HG02571 (cell line): ENCODE results near the gene GIPC3.

Experiments
- ATAC-seq: cut with Tn5 transposase; IDR thresholded peaks from one replicate; pipeline ENCODE4 v1.9.1; 2021; ENCODE audit warnings: mild to moderate bottlenecking, moderate library complexity; ENCODE audit not compliant: unreplicated experiment

Gene GIPC3

GRCh38 chr19:3585301-3586126, at the start of gene GIPC3:
Gene GIPC3, plus strand, starts transcription at chr19:3585478. Its CDS starts 120 bp downstream, at chr19:3585598.
- no peak for ATAC-seq

- ATAC-seq = no peak
These were observed 49.7 kb upstream of the GIPC3 start for GRCh38 chr19:3535563-3535965.

GRCh38 chr19:3535981-3536380, 49.3 kb upstream of the GIPC3 start:
- ATAC-seq = no peak

- ATAC-seq = no peak
These were observed 48.7 kb upstream of the GIPC3 start for GRCh38 chr19:3536429-3537100.

- ATAC-seq = no peak
These were observed 48.2 kb upstream of the GIPC3 start for GRCh38 chr19:3537101-3537437.

GRCh38 chr19:3537438-3538240, 47.6 kb upstream of the GIPC3 start:
- ATAC-seq = no peak

GRCh38 chr19:3538258-3538929, 46.9 kb upstream of the GIPC3 start:
- ATAC-seq = no peak

GRCh38 chr19:3538965-3539755, 46.1 kb upstream of the GIPC3 start, which contains the start of gene TEKTIP1:
Gene TEKTIP1, plus strand, starts transcription at chr19:3539174. Its CDS starts 4 bp downstream, at chr19:3539178.
- no peak for ATAC-seq

GRCh38 chr19:3539756-3540118, 45.5 kb upstream of the GIPC3 start:
- no peak for ATAC-seq

GRCh38 chr19:3543150-3544057, 41.9 kb upstream of the GIPC3 start:
- no peak for ATAC-seq

GRCh38 chr19:3544058-3544376, 41.3 kb upstream of the GIPC3 start:
- no peak for ATAC-seq

GRCh38 chr19:3544742-3545668, 40.3 kb upstream of the GIPC3 start:
- ATAC-seq = no peak

GRCh38 chr19:3545669-3546034, 39.6 kb upstream of the GIPC3 start:
- ATAC-seq = no peak

- no peak for ATAC-seq
These were observed 39.2 kb upstream of the GIPC3 start for GRCh38 chr19:3546119-3546518.

- ATAC-seq = no peak
These were observed 38.0 kb upstream of the GIPC3 start for GRCh38 chr19:3547301-3547731.

GRCh38 chr19:3547767-3548282, 37.5 kb upstream of the GIPC3 start:
- ATAC-seq = no peak

GRCh38 chr19:3548606-3549005, 36.7 kb upstream of the GIPC3 start:
- ATAC-seq = no peak

GRCh38 chr19:3549816-3550215, 35.5 kb upstream of the GIPC3 start:
- ATAC-seq = no peak
